Fibroblast of lung (primary cell): ENCODE measurements around the gene AKAP14. TPM values are rescaled to one million over a fixed set of nuclear protein-coding genes. Genes with fewer than 3 reads are reported as not detected.
A peak's percentile ranks its signal among the peaks of the same experiment; 100 is the strongest.

Source experiments
- DNase-seq, 2 donors: peaks; one replicate each; pipeline versions ENCODE4 v3.0.0 to v3.0.0-alpha.2; 2010; ENCODE audit warnings: low read depth in 2 of 2
- H2AFZ ChIP-seq: 2 replicates; pipeline ENCODE4 v1.5.1; 2012; ENCODE audit warnings: low read length, control low read depth, inconsistent platforms
- H3K27ac ChIP-seq: 2 replicates; pipeline ENCODE4 v1.5.1; 2011; ENCODE audit warnings: low read length, control low read depth; ENCODE audit not compliant: insufficient read depth
- H3K27me3 ChIP-seq: 2 replicates; pipeline ENCODE4 v1.5.1; 2011; ENCODE audit warnings: mild to moderate bottlenecking, low read length; ENCODE audit not compliant: control insufficient read depth, insufficient read depth
- H3K36me3 ChIP-seq: 2 replicates; pipeline ENCODE4 v1.5.1; 2011; ENCODE audit warnings: low read length; ENCODE audit not compliant: control insufficient read depth, insufficient read depth
- H3K4me1 ChIP-seq: 2 replicates; pipeline ENCODE4 v1.5.1; 2011; ENCODE audit warnings: low read length; ENCODE audit not compliant: control insufficient read depth, insufficient read depth; ENCODE audit errors: extremely low read depth
- H3K4me2 ChIP-seq: 2 replicates; pipeline ENCODE4 v1.5.1; 2011; ENCODE audit warnings: low read length, control low read depth; ENCODE audit not compliant: insufficient read depth; ENCODE audit errors: extremely low read depth
- H3K4me3 ChIP-seq, 4 experiments: fragments of 200-600 bp in 1 of 4; sonication (generic) in 1 of 4; replicated peaks in 1 of 4; 2 replicates each; pipeline ENCODE4 v1.5.1; 2011 to 2016; ENCODE audit warnings: low read length in 4 of 4, low read depth in 3 of 4, mild to moderate bottlenecking in 3 of 4, control low read depth in 2 of 4, inconsistent platforms in 1 of 4, mixed read lengths in 1 of 4; ENCODE audit not compliant: insufficient read depth in 1 of 4; ENCODE audit errors: control extremely low read depth in 1 of 4
- H3K79me2 ChIP-seq: 2 replicates; pipeline ENCODE4 v1.5.1; 2012; ENCODE audit warnings: mild to moderate bottlenecking, low read length, inconsistent platforms; ENCODE audit not compliant: control insufficient read depth, insufficient read depth
- H3K9ac ChIP-seq: 2 replicates; pipeline ENCODE4 v1.5.1; 2011; ENCODE audit warnings: mild to moderate bottlenecking, low read length, control low read depth; ENCODE audit not compliant: insufficient read depth
- H3K9me3 ChIP-seq: 2 replicates; pipeline ENCODE4 v1.5.1; 2012; ENCODE audit warnings: low read depth, low read length; ENCODE audit not compliant: control insufficient read depth, insufficient read depth
- H4K20me1 ChIP-seq: 2 replicates; pipeline ENCODE4 v1.5.1; 2011; ENCODE audit warnings: low read length; ENCODE audit not compliant: control insufficient read depth, insufficient read depth; ENCODE audit errors: extremely low read depth
- CTCF ChIP-seq, 2 donors: IDR thresholded peaks in 1 of 2; conservative IDR thresholded peaks in 1 of 2; 1 replicate in 1 of 2; 2 replicates in 1 of 2; pipeline ENCODE4 v1.5.1; 2011 to 2012; ENCODE audit warnings: low read length in 2 of 2, control low read depth in 1 of 2, inconsistent platforms in 1 of 2, low read depth in 1 of 2, mild to moderate bottlenecking in 1 of 2
- EZH2 ChIP-seq: IDR thresholded peaks from 2 replicates; pipeline ENCODE4 v1.5.1; 2012; ENCODE audit warnings: low read length, control low read depth, mild to moderate bottlenecking; ENCODE audit errors: missing control alignments
- polyA plus RNA-seq, 2 donors: library from polyadenylated mRNA; depleted of rRNA in 1 of 2; stranded (reverse) in 1 of 2; unstranded in 1 of 2; fragments of >200 nt; gene quantifications; 2 replicates each; pipeline ENCODE4 v1.2.1, GENCODE V29; 2011 to 2012; ENCODE audit warnings: missing spikeins in 1 of 2
- total RNA-seq: library from RNA; depleted of rRNA; stranded (reverse); fragments of >200 nt; gene quantifications from 2 replicates; pipeline ENCODE4 v1.2.1, GENCODE V29; 2014

AKAP14 gene
- total and polyA plus RNA-seq, 2 donors (not counting 1 experiment from before 2014, with no cell fraction given): not detected

- Histone ChIP-seq H3K4me1 (no peaks in the 10 kb centered on the region), H3K4me3 (no peak overlapping the region), H4K20me1 (no peaks in the 10 kb centered on the region), H3K27me3 (no peaks in the 10 kb centered on the region), H3K9me3 (no peaks in the 10 kb centered on the region), H3K79me2 (peaks cover under 1% of the 10 kb centered on the region), H2AFZ (no peak overlapping the region), H3K27ac (no peak overlapping the region), H3K36me3 (no peaks in the 10 kb centered on the region), H3K4me2 (no peak overlapping the region), H3K9ac (no peak overlapping the region)
- DNase-seq: no peak
- TF ChIP-seq EZH2: no peak
- no peak for TF ChIP-seq CTCF (conservative IDR thresholded peaks at IDR 0.05 in 1 of 2, IDR thresholded peaks at IDR 0.05 in 1 of 2; ENCODE audit: low read depth in 1 of 2, low read length in 2 of 2)
These were observed 17.0 kb upstream of the AKAP14 start for GRCh38 chrX:119878740-119879139.

GRCh38 chrX:119880076-119880475 lies 15.6 kb upstream of the AKAP14 start:
- no peak for DNase-seq

GRCh38 chrX:119880552-119881437 lies 14.9 kb upstream of the AKAP14 start:
- Histone ChIP-seq H3K36me3 (no peaks in the 10 kb centered on the region), H3K27ac (no peak overlapping the region), H3K9me3 (no peaks in the 10 kb centered on the region), H3K4me3 (no peak overlapping the region), H3K4me2 (no peak overlapping the region), H3K9ac (no peak overlapping the region), H4K20me1 (no peaks in the 10 kb centered on the region), H3K4me1 (no peaks in the 10 kb centered on the region), H3K79me2 (no peaks in the 10 kb centered on the region), H2AFZ (no peak overlapping the region), H3K27me3 (no peaks in the 10 kb centered on the region)
- peak; percentile 41 to 61 for DNase-seq
- TF ChIP-seq CTCF (conservative IDR thresholded peaks at IDR 0.05 in 1 of 2, IDR thresholded peaks at IDR 0.05 in 1 of 2; ENCODE audit: low read depth in 1 of 2, low read length in 2 of 2) (peak; percentile 46 to 70), EZH2 (no peak)

More at GRCh38 chrX:119880076-119880475, 15.6 kb upstream of the AKAP14 start:
- Histone ChIP-seq H3K36me3 (no peaks in the 10 kb centered on the region), H3K4me3 (no peak overlapping the region), H2AFZ (no peak overlapping the region), H3K27me3 (no peaks in the 10 kb centered on the region), H3K9me3 (no peaks in the 10 kb centered on the region), H3K27ac (no peak overlapping the region), H3K4me2 (no peak overlapping the region), H3K4me1 (no peaks in the 10 kb centered on the region), H3K9ac (no peak overlapping the region), H3K79me2 (no peaks in the 10 kb centered on the region), H4K20me1 (no peaks in the 10 kb centered on the region)
- TF ChIP-seq EZH2 (no peak), CTCF (conservative IDR thresholded peaks at IDR 0.05 in 1 of 2, IDR thresholded peaks at IDR 0.05 in 1 of 2; ENCODE audit: low read depth in 1 of 2, low read length in 2 of 2) (no peak)
